Chondrocyte (in vitro differentiated cells): ENCODE data around the gene PTPN2. TPM values are rescaled to one million over a fixed set of nuclear protein-coding genes. Genes with fewer than 3 reads are reported as not detected.

ENCODE experiments used
- DNase-seq: peaks from one replicate; pipeline ENCODE4 v3.0.0; 2021; ENCODE audit warnings: mixed read lengths, low spot score
- H3K27ac Mint-ChIP-seq: one replicate; pipeline ENCODE4 v1.8.0; 2021; ENCODE audit warnings: mild to moderate bottlenecking, moderate library complexity, mixed read lengths; ENCODE audit not compliant: unreplicated experiment
- H3K27me3 Mint-ChIP-seq: 2 replicates; pipeline ENCODE4 v1.8.0; 2021; ENCODE audit warnings: low read depth, mixed read lengths
- H3K36me3 Mint-ChIP-seq: 2 replicates; pipeline ENCODE4 v1.8.0; 2021; ENCODE audit warnings: low read depth, mixed read lengths
- H3K4me1 Mint-ChIP-seq: 2 replicates; pipeline ENCODE4 v1.8.0; 2021; ENCODE audit warnings: low read depth, mild to moderate bottlenecking, mixed read lengths
- H3K4me3 Mint-ChIP-seq: one replicate; pipeline ENCODE4 v1.8.0; 2021; ENCODE audit warnings: mild to moderate bottlenecking, moderate library complexity, mixed read lengths; ENCODE audit not compliant: unreplicated experiment
- H3K9me3 Mint-ChIP-seq: 2 replicates; pipeline ENCODE4 v1.8.0; 2021; ENCODE audit warnings: low read depth, mixed read lengths
- total RNA-seq: library from RNA; stranded (reverse); gene quantifications from 3 replicates; pipeline ENCODE4 v1.2.1, GENCODE V29; 2021
- TF ChIP-seq, protein P1 (sequence below): fragments of 200-600 bp; sonication (generic); IDR thresholded peaks from 2 replicates; pipeline ENCODE4 v1.5.0; 2021; ENCODE audit warnings: antibody characterized with exemption, mild to moderate bottlenecking, moderate library complexity

PTPN2 gene
- total RNA-seq, 1 donor from 2014 or later, result 22.2 TPM

DNA sequence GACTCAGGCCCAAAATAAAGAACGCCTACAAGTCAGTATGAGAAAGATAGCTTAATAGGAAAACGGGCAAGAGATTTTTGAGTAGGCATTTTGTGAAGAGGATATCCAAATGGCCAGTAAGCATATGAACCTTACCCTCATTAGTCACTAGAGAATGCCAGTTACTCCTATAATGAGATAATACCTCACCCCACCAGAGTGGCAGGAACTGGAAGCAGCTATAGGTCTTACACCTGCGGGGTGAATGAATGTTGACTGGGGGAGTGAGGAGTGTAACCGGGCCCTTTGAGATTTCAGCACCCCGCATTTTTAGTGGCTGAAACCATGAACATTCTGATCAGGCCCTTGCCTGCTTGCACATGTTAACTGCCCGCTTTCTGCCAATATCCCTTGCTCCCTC, 7.5 kb upstream of the PTPN2 start:
- Mint-ChIP-seq H3K9me3 (peaks cover 7% of the 10 kb centered on the region), H3K27ac (no peak overlapping the region), H3K4me3 (no peak overlapping the region), H3K36me3 (peaks cover 3% of the 10 kb centered on the region), H3K27me3 (no peaks in the 10 kb centered on the region), H3K4me1 (peaks cover 19% of the 10 kb centered on the region)
- TF ChIP-seq, protein P1, sequence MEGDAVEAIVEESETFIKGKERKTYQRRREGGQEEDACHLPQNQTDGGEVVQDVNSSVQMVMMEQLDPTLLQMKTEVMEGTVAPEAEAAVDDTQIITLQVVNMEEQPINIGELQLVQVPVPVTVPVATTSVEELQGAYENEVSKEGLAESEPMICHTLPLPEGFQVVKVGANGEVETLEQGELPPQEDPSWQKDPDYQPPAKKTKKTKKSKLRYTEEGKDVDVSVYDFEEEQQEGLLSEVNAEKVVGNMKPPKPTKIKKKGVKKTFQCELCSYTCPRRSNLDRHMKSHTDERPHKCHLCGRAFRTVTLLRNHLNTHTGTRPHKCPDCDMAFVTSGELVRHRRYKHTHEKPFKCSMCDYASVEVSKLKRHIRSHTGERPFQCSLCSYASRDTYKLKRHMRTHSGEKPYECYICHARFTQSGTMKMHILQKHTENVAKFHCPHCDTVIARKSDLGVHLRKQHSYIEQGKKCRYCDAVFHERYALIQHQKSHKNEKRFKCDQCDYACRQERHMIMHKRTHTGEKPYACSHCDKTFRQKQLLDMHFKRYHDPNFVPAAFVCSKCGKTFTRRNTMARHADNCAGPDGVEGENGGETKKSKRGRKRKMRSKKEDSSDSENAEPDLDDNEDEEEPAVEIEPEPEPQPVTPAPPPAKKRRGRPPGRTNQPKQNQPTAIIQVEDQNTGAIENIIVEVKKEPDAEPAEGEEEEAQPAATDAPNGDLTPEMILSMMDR, result no peak
- DNase-seq, result no peak

DNA sequence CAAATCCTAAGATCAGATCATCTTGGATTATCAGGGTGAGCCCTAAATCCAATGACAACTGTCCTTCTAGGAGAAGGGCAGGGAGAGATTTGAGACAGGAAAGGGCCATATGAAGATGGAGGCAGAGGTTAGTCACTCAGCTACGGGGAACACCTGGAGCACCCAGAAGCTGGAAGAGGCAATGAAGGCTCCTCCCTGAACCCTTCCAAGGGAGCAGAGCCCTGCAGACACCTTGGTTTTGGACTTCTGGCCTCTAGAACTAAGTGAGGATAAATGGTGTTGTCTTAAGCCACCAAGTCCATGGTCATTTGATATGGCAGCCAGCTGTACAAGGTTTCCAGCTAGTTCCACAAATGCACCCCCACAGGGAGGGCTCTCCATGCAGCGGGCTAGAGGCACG, 6.9 kb upstream of the PTPN2 start:
- TF ChIP-seq, protein P1, result no peak
- no peak overlapping the region for H3K27ac Mint-ChIP-seq
- H3K27me3 Mint-ChIP-seq, result no peaks in the 10 kb centered on the region
- H3K4me1 Mint-ChIP-seq, result peaks cover 17% of the 10 kb centered on the region
- no peak overlapping the region for H3K4me3 Mint-ChIP-seq
- DNase-seq, result no peak
- H3K36me3 Mint-ChIP-seq, result peaks cover 3% of the 10 kb centered on the region
- H3K9me3 Mint-ChIP-seq, result peaks cover 7% of the 10 kb centered on the region

DNA sequence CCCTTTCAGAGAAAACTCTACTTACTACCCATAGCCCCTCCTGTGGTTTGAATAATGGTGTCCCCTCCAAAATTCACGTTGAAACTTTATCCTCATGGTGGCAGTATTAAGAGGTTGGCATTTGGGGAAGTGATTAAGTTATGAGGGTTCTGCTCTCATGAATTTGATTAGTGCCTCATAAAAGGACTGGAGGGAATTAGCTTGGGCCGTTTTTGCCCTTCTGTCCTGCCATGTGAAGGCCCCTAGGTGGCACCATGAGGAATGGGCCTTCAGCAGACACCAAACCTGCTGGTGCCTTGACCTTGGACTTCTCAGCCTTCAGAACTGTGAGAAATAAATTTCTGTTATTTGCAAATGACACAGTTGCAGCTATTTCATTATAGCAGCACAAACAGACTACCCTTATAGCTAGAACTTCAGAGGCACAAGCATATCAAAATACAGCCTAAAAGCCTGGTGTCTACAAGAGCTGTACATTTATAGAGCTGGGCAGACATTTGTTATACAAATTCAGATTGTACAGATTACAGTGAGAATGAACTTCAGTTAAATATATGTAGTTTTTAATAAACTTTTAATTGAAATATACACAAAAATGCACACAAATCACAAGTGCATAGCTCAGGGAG, 2.6 kb upstream of the PTPN2 start:
- Mint-ChIP-seq H3K9me3 (peaks cover 7% of the 10 kb centered on the region), H3K36me3 (peaks cover 3% of the 10 kb centered on the region), H3K4me3 (no peak overlapping the region), H3K4me1 (peaks cover 24% of the 10 kb centered on the region), H3K27me3 (no peaks in the 10 kb centered on the region), H3K27ac (no peak overlapping the region)
- no peak for DNase-seq
- TF ChIP-seq, protein P1, result peak; percentile 69

DNA sequence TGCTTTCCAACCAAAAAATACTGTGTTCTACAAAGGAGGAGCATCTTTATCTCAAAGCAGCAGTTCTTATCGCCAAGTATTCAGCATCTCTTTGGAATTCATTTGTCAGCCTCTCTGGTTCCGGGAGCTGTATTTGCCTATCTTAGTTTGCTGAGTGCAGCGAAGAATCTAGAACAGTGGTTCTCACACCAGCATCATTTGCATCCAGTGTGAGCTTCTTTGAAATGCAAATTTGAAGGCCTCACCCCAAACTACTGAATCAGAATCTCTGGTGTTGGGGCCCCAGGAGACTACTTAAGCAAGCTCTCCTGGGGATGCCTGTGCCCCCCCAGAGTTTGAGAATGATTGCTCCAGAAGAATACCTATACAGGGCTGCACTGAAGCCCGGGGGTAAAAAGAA, 1.5 kb upstream of the PTPN2 start:
- Mint-ChIP-seq H3K4me3 (no peak overlapping the region), H3K36me3 (peaks cover 2% of the 10 kb centered on the region)
- TF ChIP-seq, protein P1, result no peak

DNA sequence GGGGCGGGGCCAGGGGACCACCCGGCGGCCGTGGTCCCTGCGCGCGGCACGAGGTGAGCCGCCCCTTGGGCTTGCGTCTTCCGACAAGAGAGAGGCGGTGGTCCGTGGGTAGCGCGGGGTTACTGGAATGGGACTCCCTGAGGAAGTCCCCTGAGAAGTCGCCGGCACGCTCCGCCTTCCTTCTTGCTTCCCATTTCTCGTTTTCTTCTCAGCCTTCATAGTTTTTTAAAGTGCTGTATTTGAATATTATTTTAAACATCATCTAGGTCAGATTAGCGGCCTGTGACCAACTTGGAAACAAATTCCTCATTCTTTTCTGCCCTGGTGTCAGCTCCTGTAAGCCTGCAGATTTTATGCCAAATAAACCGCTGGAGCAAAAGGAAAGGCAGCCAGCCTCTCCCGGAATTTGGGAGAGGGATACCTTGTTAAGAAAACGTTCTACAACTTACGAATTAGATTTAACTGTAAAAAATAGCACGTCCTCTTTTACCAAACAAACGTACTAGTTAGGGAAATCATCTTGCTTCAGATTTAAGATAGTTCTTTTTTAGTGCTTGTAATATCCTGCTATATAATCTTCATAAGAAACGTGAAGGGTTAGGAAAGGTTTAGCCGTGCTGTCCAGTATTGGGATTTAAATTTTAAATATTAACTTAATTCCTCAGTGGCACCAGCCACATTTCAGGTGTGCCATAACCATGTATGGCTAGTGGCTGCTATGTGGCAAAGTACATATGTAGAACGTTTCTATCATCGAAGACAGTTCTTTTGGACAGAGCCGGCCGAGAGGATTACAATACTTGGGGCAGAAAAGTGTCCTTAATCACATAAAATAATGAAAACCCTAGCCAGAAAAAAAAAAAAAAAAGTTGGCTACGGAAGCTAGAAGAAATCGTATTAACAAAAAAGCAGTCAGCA, 628 bp upstream of the PTPN2 start:
- Mint-ChIP-seq H3K4me1 (peaks cover 38% of the 10 kb centered on the region), H3K9me3 (no peaks in the 10 kb centered on the region), H3K36me3 (no peaks in the 10 kb centered on the region), H3K27me3 (no peaks in the 10 kb centered on the region), H3K27ac (peak overlapping the region; percentile 92), H3K4me3 (peak overlapping the region; percentile 88)
- TF ChIP-seq, protein P1, result no peak
- no peak for DNase-seq

More for the DNA sequence above, 1.5 kb upstream of the PTPN2 start:
- DNase-seq, result no peak
- H3K27me3 Mint-ChIP-seq, result no peaks in the 10 kb centered on the region
- H3K9me3 Mint-ChIP-seq, result peaks cover 3% of the 10 kb centered on the region
- no peak overlapping the region for H3K27ac Mint-ChIP-seq
- H3K4me1 Mint-ChIP-seq, result peaks cover 32% of the 10 kb centered on the region
